Mesendoderm (in vitro differentiated cells): Measurements from ENCODE around the gene RPL31.

ENCODE experiments used
- DNase-seq: peaks from one replicate; pipeline ENCODE4 v3.0.0; 2013
- H2AK5ac ChIP-seq: 2 replicates; pipeline ENCODE4 v1.6.1; 2013; ENCODE audit warnings: low read length, inconsistent platforms
- H2BK120ac ChIP-seq: 2 replicates; pipeline ENCODE4 v1.6.1; 2013; ENCODE audit warnings: low read depth, mild to moderate bottlenecking, low read length, moderate library complexity, mixed read lengths
- H2BK15ac ChIP-seq: replicated peaks from 2 replicates; pipeline ENCODE4 v1.6.1; 2013; ENCODE audit warnings: low read depth, mild to moderate bottlenecking, moderate library complexity
- H2BK5ac ChIP-seq: 2 replicates; pipeline ENCODE4 v1.6.1; 2013; ENCODE audit warnings: low read length, inconsistent platforms
- H3K18ac ChIP-seq: 2 replicates; pipeline ENCODE4 v1.6.1; 2013; ENCODE audit warnings: mild to moderate bottlenecking, low read length, mixed read lengths
- H3K23ac ChIP-seq: one replicate; pipeline ENCODE4 v1.6.1; 2013; ENCODE audit warnings: low read length
- H3K27ac ChIP-seq: 2 replicates; pipeline ENCODE4 v1.5.1; 2013; ENCODE audit warnings: low read depth, mild to moderate bottlenecking, inconsistent platforms, low read length, moderate library complexity
- H3K27me3 ChIP-seq: 2 replicates; pipeline ENCODE4 v1.6.1; 2013; ENCODE audit warnings: low read length, control low read depth, mild to moderate bottlenecking, inconsistent platforms; ENCODE audit not compliant: insufficient read depth, poor library complexity
- H3K36me3 ChIP-seq: 2 replicates; pipeline ENCODE4 v1.6.1; 2013; ENCODE audit warnings: low read length, inconsistent platforms; ENCODE audit not compliant: control insufficient read depth, insufficient read depth
- H3K4ac ChIP-seq: one replicate; pipeline ENCODE4 v1.6.1; 2013; ENCODE audit warnings: low read depth, mild to moderate bottlenecking, low read length, moderate library complexity
- H3K4me1 ChIP-seq: 2 replicates; pipeline ENCODE4 v1.6.1; 2013; ENCODE audit warnings: low read depth, low read length, inconsistent platforms; ENCODE audit not compliant: control insufficient read depth
- H3K4me2 ChIP-seq: 2 replicates; pipeline ENCODE4 v1.6.1; 2013; ENCODE audit warnings: low read length
- H3K4me3 ChIP-seq: 2 replicates; pipeline ENCODE4 v1.5.1; 2013; ENCODE audit warnings: mild to moderate bottlenecking, low read length
- H3K56ac ChIP-seq: one replicate; pipeline ENCODE4 v1.6.1; 2013; ENCODE audit warnings: low read length
- H3K79me1 ChIP-seq: 2 replicates; pipeline ENCODE4 v1.6.1; 2013; ENCODE audit warnings: low read length, inconsistent platforms
- H3K79me2 ChIP-seq: 2 replicates; pipeline ENCODE4 v1.6.1; 2013; ENCODE audit warnings: mild to moderate bottlenecking, low read length; ENCODE audit not compliant: control insufficient read depth, insufficient read depth
- H3K9ac ChIP-seq: 2 replicates; pipeline ENCODE4 v1.6.1; 2013; ENCODE audit warnings: low read length, inconsistent platforms
- H4K5ac ChIP-seq: one replicate; pipeline ENCODE4 v1.6.1; 2013; ENCODE audit warnings: low read length
- H4K8ac ChIP-seq: one replicate; pipeline ENCODE4 v1.6.1; 2013; ENCODE audit warnings: low read depth, mild to moderate bottlenecking, control low read depth, low read length, moderate library complexity
- WGBS: extraction: QIAGEN DNeasy Blood & Tissue Kit; methylation state at CpG from one replicate; pipeline ENCODE4 v1.1.7; 2013; ENCODE audit warnings: low lambda C conversion rate, missing lambda C conversion rate; ENCODE audit not compliant: insufficient coverage; ENCODE audit errors: extremely low coverage; 5-methylcytosine and 5-hydroxymethylcytosine counted together

The RPL31 gene

GRCh38 chr2:100956081-100956480 lies 46.0 kb upstream of the RPL31 start:
- Histone ChIP-seq H3K4me3 (no peak overlapping the region), H2BK15ac (no peak overlapping the region), H3K18ac (no peak overlapping the region), H3K27me3 (no peaks in the 10 kb centered on the region), H3K4ac (no peak overlapping the region), H3K27ac (no peak overlapping the region), H2BK5ac (no peak overlapping the region), H3K4me1 (no peaks in the 10 kb centered on the region), H3K79me2 (no peaks in the 10 kb centered on the region), H3K79me1 (no peaks in the 10 kb centered on the region), H3K4me2 (no peak overlapping the region), H3K23ac (no peak overlapping the region), H3K36me3 (no peaks in the 10 kb centered on the region), H2BK120ac (no peak overlapping the region), H4K5ac (no peak overlapping the region), H4K8ac (no peak overlapping the region), H2AK5ac (no peak overlapping the region), H3K9ac (no peak overlapping the region), H3K56ac (no peak overlapping the region)
- DNase-seq: no peak
- WGBS: no CpG with 5 or more reads among the region's 5 CpGs

- no peak overlapping the region for H4K8ac ChIP-seq
- no peaks in the 10 kb centered on the region for H3K79me2 ChIP-seq
- H2BK120ac ChIP-seq: no peak overlapping the region
- no peaks in the 10 kb centered on the region for H3K4me1 ChIP-seq
- no peak overlapping the region for H3K4me3 ChIP-seq
- no peak overlapping the region for H3K9ac ChIP-seq
- WGBS: no CpG with 5 or more reads among the region's 16 CpGs
- H3K4me2 ChIP-seq: no peak overlapping the region
- no peaks in the 10 kb centered on the region for H3K79me1 ChIP-seq
- no peak overlapping the region for H4K5ac ChIP-seq
- no peak overlapping the region for H3K18ac ChIP-seq
- H3K56ac ChIP-seq: no peak overlapping the region
- no peak overlapping the region for H3K23ac ChIP-seq
- no peak for DNase-seq
- no peaks in the 10 kb centered on the region for H3K36me3 ChIP-seq
- no peak overlapping the region for H3K27ac ChIP-seq
- H2BK15ac ChIP-seq: no peak overlapping the region
- H2AK5ac ChIP-seq: no peak overlapping the region
- H3K27me3 ChIP-seq: no peaks in the 10 kb centered on the region
- H3K4ac ChIP-seq: no peak overlapping the region
- no peak overlapping the region for H2BK5ac ChIP-seq
Observed at GRCh38 chr2:100957996-100958653, 44.0 kb upstream of the RPL31 start.

- Histone ChIP-seq H3K4ac (no peak overlapping the region), H2BK120ac (no peak overlapping the region), H3K18ac (no peak overlapping the region), H2AK5ac (no peak overlapping the region), H2BK5ac (no peak overlapping the region), H3K79me2 (no peaks in the 10 kb centered on the region), H3K56ac (no peak overlapping the region), H3K23ac (no peak overlapping the region), H3K9ac (no peak overlapping the region), H3K27ac (no peak overlapping the region), H3K4me1 (no peaks in the 10 kb centered on the region), H3K36me3 (no peaks in the 10 kb centered on the region), H4K5ac (no peak overlapping the region), H3K27me3 (no peaks in the 10 kb centered on the region), H3K4me2 (no peak overlapping the region), H3K4me3 (no peak overlapping the region), H2BK15ac (no peak overlapping the region), H3K79me1 (no peaks in the 10 kb centered on the region), H4K8ac (no peak overlapping the region)
- no CpG with 5 or more reads among the region's 6 CpGs for WGBS
- DNase-seq: no peak
Observed at GRCh38 chr2:100959225-100959880, 42.7 kb upstream of the RPL31 start.

- WGBS: no CpG with 5 or more reads among the region's 4 CpGs
- Histone ChIP-seq H3K4me3 (no peak overlapping the region), H3K27me3 (no peaks in the 10 kb centered on the region)
Observed at GRCh38 chr2:100960688-100961087, 41.4 kb upstream of the RPL31 start.

GRCh38 chr2:100962366-100963025 lies 39.6 kb upstream of the RPL31 start:
- no peak for DNase-seq
- Histone ChIP-seq H3K23ac (no peak overlapping the region), H2BK120ac (no peak overlapping the region), H3K36me3 (no peaks in the 10 kb centered on the region), H3K79me2 (no peaks in the 10 kb centered on the region), H3K18ac (no peak overlapping the region), H2AK5ac (no peak overlapping the region), H3K4ac (no peak overlapping the region), H2BK5ac (no peak overlapping the region), H2BK15ac (no peak overlapping the region), H3K4me2 (no peak overlapping the region), H3K27ac (no peak overlapping the region), H3K79me1 (no peaks in the 10 kb centered on the region), H3K9ac (no peak overlapping the region), H3K4me3 (no peak overlapping the region), H3K56ac (no peak overlapping the region), H4K8ac (no peak overlapping the region), H4K5ac (no peak overlapping the region), H3K4me1 (no peaks in the 10 kb centered on the region), H3K27me3 (no peaks in the 10 kb centered on the region)
- no CpG with 5 or more reads among the region's 12 CpGs for WGBS

More at GRCh38 chr2:100960688-100961087, 41.4 kb upstream of the RPL31 start:
- no peak overlapping the region for H3K4ac ChIP-seq
- no peak for DNase-seq
- no peak overlapping the region for H3K18ac ChIP-seq
- H2AK5ac ChIP-seq: no peak overlapping the region
- no peaks in the 10 kb centered on the region for H3K79me1 ChIP-seq
- no peak overlapping the region for H3K23ac ChIP-seq
- H2BK15ac ChIP-seq: no peak overlapping the region
- no peak overlapping the region for H4K5ac ChIP-seq
- no peak overlapping the region for H2BK120ac ChIP-seq
- H3K4me1 ChIP-seq: no peaks in the 10 kb centered on the region
- H4K8ac ChIP-seq: no peak overlapping the region
- H3K56ac ChIP-seq: no peak overlapping the region
- H3K4me2 ChIP-seq: no peak overlapping the region
- no peak overlapping the region for H2BK5ac ChIP-seq
- H3K36me3 ChIP-seq: no peaks in the 10 kb centered on the region
- H3K9ac ChIP-seq: no peak overlapping the region
- H3K79me2 ChIP-seq: no peaks in the 10 kb centered on the region
- H3K27ac ChIP-seq: no peak overlapping the region
